Lower leg skin (tissue), 3 donors: ENCODE data around the gene INPP4B.

Source experiments
- POLR2A ChIP-seq, 2 donors: fragments of 450-650 bp; IDR thresholded peaks; one replicate each; pipeline ENCODE4 v1.6.1; 2016 to 2017; ENCODE audit warnings: antibody characterized with exemption in 2 of 2, mild to moderate bottlenecking in 1 of 2, moderate library complexity in 1 of 2
- TF ChIP-seq, protein P1 (sequence below), 3 donors: fragments of 450-650 bp; IDR thresholded peaks; one replicate each; pipeline ENCODE4 v1.5.1; 2016; ENCODE audit warnings: antibody characterized with exemption in 3 of 3, mild to moderate bottlenecking in 3 of 3, moderate library complexity in 2 of 3

DNA sequence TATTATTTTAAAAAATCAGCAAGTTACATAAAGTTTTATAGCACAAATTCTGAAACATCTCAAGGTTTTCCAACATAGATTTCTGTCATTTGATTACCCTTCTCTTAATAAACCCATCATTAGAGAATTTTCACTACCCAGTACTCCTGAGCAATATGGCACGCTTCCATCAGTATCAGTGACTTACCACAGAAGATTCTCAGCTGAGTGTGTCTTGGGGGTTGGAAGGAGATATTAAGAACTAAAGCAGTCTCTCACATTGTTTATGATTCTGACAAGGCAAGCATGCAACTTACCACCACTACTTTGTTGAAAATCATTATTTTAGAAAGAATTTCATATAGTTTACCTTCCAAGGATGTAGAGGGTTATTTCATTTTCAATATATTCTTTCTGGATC, 67.7 kb downstream of the INPP4B start:
- TF ChIP-seq, protein P1, sequence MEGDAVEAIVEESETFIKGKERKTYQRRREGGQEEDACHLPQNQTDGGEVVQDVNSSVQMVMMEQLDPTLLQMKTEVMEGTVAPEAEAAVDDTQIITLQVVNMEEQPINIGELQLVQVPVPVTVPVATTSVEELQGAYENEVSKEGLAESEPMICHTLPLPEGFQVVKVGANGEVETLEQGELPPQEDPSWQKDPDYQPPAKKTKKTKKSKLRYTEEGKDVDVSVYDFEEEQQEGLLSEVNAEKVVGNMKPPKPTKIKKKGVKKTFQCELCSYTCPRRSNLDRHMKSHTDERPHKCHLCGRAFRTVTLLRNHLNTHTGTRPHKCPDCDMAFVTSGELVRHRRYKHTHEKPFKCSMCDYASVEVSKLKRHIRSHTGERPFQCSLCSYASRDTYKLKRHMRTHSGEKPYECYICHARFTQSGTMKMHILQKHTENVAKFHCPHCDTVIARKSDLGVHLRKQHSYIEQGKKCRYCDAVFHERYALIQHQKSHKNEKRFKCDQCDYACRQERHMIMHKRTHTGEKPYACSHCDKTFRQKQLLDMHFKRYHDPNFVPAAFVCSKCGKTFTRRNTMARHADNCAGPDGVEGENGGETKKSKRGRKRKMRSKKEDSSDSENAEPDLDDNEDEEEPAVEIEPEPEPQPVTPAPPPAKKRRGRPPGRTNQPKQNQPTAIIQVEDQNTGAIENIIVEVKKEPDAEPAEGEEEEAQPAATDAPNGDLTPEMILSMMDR (IDR thresholded peaks at IDR 0.05) = no peak
- no peak for TF ChIP-seq POLR2A (IDR thresholded peaks at IDR 0.05)
